ENCODE measurements around the gene EGR4.

EGR4 gene

GRCh38 chr2:73253901-73254300, 39.4 kb downstream of the EGR4 start:
- Histone ChIP-seq H3K27me3 (no peaks in the 10 kb centered on the region), H3K4me3 (no peak overlapping the region), H3K9ac (peak overlapping the region in 1 of 11 experiments; percentile 2; a peak in 1 of 22 replicates), H3K4me2 (peak overlapping the region in 3 of 11 experiments; percentile 33 to 41 (median 39); a peak in 6 of 22 replicates), H3K4me1 (peaks cover 20 to 55% (median 40%) of the 10 kb centered on the region in 10 experiments), H4K20me1 (peaks cover 18 to 100% (median 99%) of the 10 kb centered on the region in 11 experiments; a peak in 21 of 22 replicates), H3K27ac (peak overlapping the region in 3 of 11 experiments; percentile 27 to 44 (median 43); a peak in 6 of 22 replicates), H3K9me3 (replicated peaks in 1 of 11) (no peaks in the 10 kb centered on the region), H3K36me3 (peaks cover 56 to 100% (median 96%) of the 10 kb centered on the region in 11 experiments)
- no peak for TF ChIP-seq Cebpa-rat (IDR thresholded peaks at IDR 0.05)

GRCh38 chr2:73253400-73253799, 39.9 kb downstream of the EGR4 start:
- H3K9ac ChIP-seq, result peak overlapping the region in 2 of 11 experiments; percentile 1 to 2; a peak in 1 of 22 replicates
- no peak overlapping the region for H3K4me3 ChIP-seq
- H3K4me2 ChIP-seq, result peak overlapping the region in 3 of 11 experiments; percentile 33 to 41 (median 39); a peak in 6 of 22 replicates
- peaks cover 18 to 100% (median 99%) of the 10 kb centered on the region in 11 experiments; a peak in 21 of 22 replicates for H4K20me1 ChIP-seq
- peaks cover 56 to 100% (median 96%) of the 10 kb centered on the region in 11 experiments for H3K36me3 ChIP-seq
- H3K4me1 ChIP-seq, result peaks cover 19 to 50% (median 36%) of the 10 kb centered on the region in 10 experiments
- H3K27ac ChIP-seq, result peak overlapping the region in 3 of 11 experiments; percentile 36 to 44 (median 43); a peak in 6 of 22 replicates
- H3K27me3 ChIP-seq, result no peaks in the 10 kb centered on the region
- TF ChIP-seq Cebpa-rat (IDR thresholded peaks at IDR 0.05), result no peak
- no peaks in the 10 kb centered on the region for H3K9me3 ChIP-seq (replicated peaks in 1 of 11)

GRCh38 chr2:73252238-73253027, 40.9 kb downstream of the EGR4 start:
- Histone ChIP-seq H3K27ac (no peak overlapping the region), H3K4me2 (peak overlapping the region in 2 of 11 experiments; percentile 33 to 39; a peak in 2 of 22 replicates), H3K36me3 (peaks cover 63 to 100% (median 97%) of the 10 kb centered on the region in 11 experiments), H4K20me1 (peaks cover 18 to 100% (median 99%) of the 10 kb centered on the region in 11 experiments; a peak in 21 of 22 replicates), H3K9ac (no peak overlapping the region), H3K4me1 (peaks cover 11 to 40% (median 28%) of the 10 kb centered on the region in 10 experiments; a peak in 19 of 20 replicates), H3K9me3 (replicated peaks in 1 of 11) (no peaks in the 10 kb centered on the region), H3K4me3 (no peak overlapping the region), H3K27me3 (no peaks in the 10 kb centered on the region)
- TF ChIP-seq Cebpa-rat (IDR thresholded peaks at IDR 0.05), result no peak

GRCh38 chr2:73250872-73251846, 42.2 kb downstream of the EGR4 start:
- Histone ChIP-seq H3K27me3 (no peaks in the 10 kb centered on the region), H3K9ac (no peak overlapping the region), H3K4me1 (peaks cover 11 to 42% (median 25%) of the 10 kb centered on the region in 10 experiments; a peak in 19 of 20 replicates), H3K4me2 (no peak overlapping the region), H3K36me3 (peaks cover 76 to 100% (median 100%) of the 10 kb centered on the region in 11 experiments), H3K9me3 (replicated peaks in 1 of 11) (no peaks in the 10 kb centered on the region), H4K20me1 (peaks cover 25 to 100% (median 99%) of the 10 kb centered on the region in 11 experiments; a peak in 21 of 22 replicates), H3K27ac (no peak overlapping the region), H3K4me3 (no peak overlapping the region)
- no peak for TF ChIP-seq Cebpa-rat (IDR thresholded peaks at IDR 0.05)

- no peak overlapping the region for H3K9ac ChIP-seq
- H4K20me1 ChIP-seq, result peaks cover 35 to 100% (median 99%) of the 10 kb centered on the region in 11 experiments; a peak in 21 of 22 replicates
- H3K27ac ChIP-seq, result no peak overlapping the region
- H3K4me1 ChIP-seq, result peaks cover 2 to 29% (median 13%) of the 10 kb centered on the region in 10 experiments; a peak in 14 of 20 replicates
- no peak for TF ChIP-seq Cebpa-rat (IDR thresholded peaks at IDR 0.05)
- no peak overlapping the region for H3K4me3 ChIP-seq
- no peaks in the 10 kb centered on the region for H3K9me3 ChIP-seq (replicated peaks in 1 of 11)
- H3K27me3 ChIP-seq, result no peaks in the 10 kb centered on the region
- H3K4me2 ChIP-seq, result no peak overlapping the region
- peaks cover 87 to 100% (median 100%) of the 10 kb centered on the region in 11 experiments for H3K36me3 ChIP-seq
These were observed 43.7 kb downstream of the EGR4 start for GRCh38 chr2:73249636-73250035.

- Histone ChIP-seq H3K27me3 (no peaks in the 10 kb centered on the region), H4K20me1 (peaks cover 57 to 100% (median 99%) of the 10 kb centered on the region in 11 experiments; a peak in 21 of 22 replicates), H3K4me3 (no peak overlapping the region), H3K9me3 (replicated peaks in 1 of 11) (no peaks in the 10 kb centered on the region), H3K9ac (no peak overlapping the region), H3K4me1 (0 out of 20 replicates have a peak, but pooled peaks cover 0 to 5% (median 0%) of the 10 kb centered on the region in 10 experiments), H3K36me3 (peaks cover 93 to 100% (median 100%) of the 10 kb centered on the region in 11 experiments), H3K4me2 (no peak overlapping the region), H3K27ac (no peak overlapping the region)
- no peak for TF ChIP-seq Cebpa-rat (IDR thresholded peaks at IDR 0.05)
These were observed 46.5 kb downstream of the EGR4 start for GRCh38 chr2:73246850-73247249.

GRCh38 chr2:73244580-73244979, 48.8 kb downstream of the EGR4 start:
- peaks cover 0 to 8% (median 0%) of the 10 kb centered on the region in 10 experiments; a peak in 1 of 20 replicates for H3K4me1 ChIP-seq
- H3K4me2 ChIP-seq, result no peak overlapping the region
- H4K20me1 ChIP-seq, result peaks cover 72 to 100% (median 100%) of the 10 kb centered on the region in 11 experiments
- 0 out of 22 replicates have a peak overlapping the region, but pooled peaks of 1 of the 11 experiments have one; percentile 14 for H3K9ac ChIP-seq
- no peaks in the 10 kb centered on the region for H3K27me3 ChIP-seq
- H3K4me3 ChIP-seq, result no peak overlapping the region
- TF ChIP-seq Cebpa-rat (IDR thresholded peaks at IDR 0.05), result no peak
- H3K9me3 ChIP-seq (replicated peaks in 1 of 11), result no peaks in the 10 kb centered on the region
- H3K27ac ChIP-seq, result no peak overlapping the region
- peaks cover 99 to 100% (median 100%) of the 10 kb centered on the region in 11 experiments for H3K36me3 ChIP-seq

GRCh38 chr2:73243884-73244570, 49.3 kb downstream of the EGR4 start:
- Histone ChIP-seq H3K36me3 (peaks cover 99 to 100% (median 100%) of the 10 kb centered on the region in 11 experiments), H3K9ac (0 out of 22 replicates have a peak overlapping the region, but pooled peaks of 1 of the 11 experiments have one; percentile 14), H3K9me3 (replicated peaks in 1 of 11) (no peaks in the 10 kb centered on the region), H4K20me1 (peaks cover 78 to 100% (median 100%) of the 10 kb centered on the region in 11 experiments), H3K4me3 (no peak overlapping the region), H3K4me1 (peaks cover 0 to 14% (median 0%) of the 10 kb centered on the region in 10 experiments; a peak in 1 of 20 replicates), H3K4me2 (no peak overlapping the region), H3K27me3 (no peaks in the 10 kb centered on the region), H3K27ac (no peak overlapping the region)
- no peak for TF ChIP-seq Cebpa-rat (IDR thresholded peaks at IDR 0.05)
